Upper lobe of right lung (tissue), 1 donor: ENCODE measurements around the gene KRT20. TPM values are rescaled to one million over a fixed set of nuclear protein-coding genes. Genes with fewer than 3 reads are reported as not detected.
A peak's percentile ranks its signal among the peaks of the same experiment; 100 is the strongest.

Source experiments
- ATAC-seq: fragments of 200-7000 bp; cut with Tn5 transposase; one replicate; pipeline ENCODE4 v1.9.1; 2020; ENCODE audit warnings: mild to moderate bottlenecking, moderate library complexity
- DNase-seq: peaks from one replicate; pipeline ENCODE4 v3.0.0-alpha.2; 2020
- H3K27ac ChIP-seq: fragments of 200-600 bp; one replicate; pipeline ENCODE4 v1.8.0; 2022
- H3K27me3 ChIP-seq: fragments of 200-600 bp; one replicate; pipeline ENCODE4 v1.8.0; 2022; ENCODE audit warnings: mild to moderate bottlenecking
- H3K36me3 ChIP-seq: fragments of 200-600 bp; one replicate; pipeline ENCODE4 v1.8.0; 2022
- H3K4me1 ChIP-seq: fragments of 200-600 bp; one replicate; pipeline ENCODE4 v1.8.0; 2022
- H3K4me3 ChIP-seq: fragments of 200-600 bp; one replicate; pipeline ENCODE4 v1.8.0; 2022; ENCODE audit warnings: mild to moderate bottlenecking
- H3K9me3 ChIP-seq: fragments of 200-600 bp; one replicate; pipeline ENCODE4 v1.8.0; 2022
- CTCF ChIP-seq: fragments of 200-600 bp; IDR thresholded peaks from one replicate; pipeline ENCODE4 v1.8.0; 2022; ENCODE audit warnings: antibody characterized with exemption
- intact Hi-C: fragments of 100-400 bp; cut with DNase I; formaldehyde crosslinking; loops from one replicate; pipeline ENCODE4 v1.11.0; 2022
- long read RNA-seq: library from polyadenylated mRNA; unstranded; transcript quantifications from one replicate; pipeline ENCODE4 v2.0.0, GENCODE V29; 2021
- total RNA-seq: library from RNA; stranded (reverse); fragmentation: NEBNext Ultra II Directional; extraction: Animal tissue kit (Norgen Biotek cat#: 25700); gene quantifications from one replicate; pipeline ENCODE4 v1.2.1, GENCODE V29; 2021
- donor health status: DM: no; HTN: yes; CAD: no; lungs with severe emphysema.

Gene KRT20, protein sequence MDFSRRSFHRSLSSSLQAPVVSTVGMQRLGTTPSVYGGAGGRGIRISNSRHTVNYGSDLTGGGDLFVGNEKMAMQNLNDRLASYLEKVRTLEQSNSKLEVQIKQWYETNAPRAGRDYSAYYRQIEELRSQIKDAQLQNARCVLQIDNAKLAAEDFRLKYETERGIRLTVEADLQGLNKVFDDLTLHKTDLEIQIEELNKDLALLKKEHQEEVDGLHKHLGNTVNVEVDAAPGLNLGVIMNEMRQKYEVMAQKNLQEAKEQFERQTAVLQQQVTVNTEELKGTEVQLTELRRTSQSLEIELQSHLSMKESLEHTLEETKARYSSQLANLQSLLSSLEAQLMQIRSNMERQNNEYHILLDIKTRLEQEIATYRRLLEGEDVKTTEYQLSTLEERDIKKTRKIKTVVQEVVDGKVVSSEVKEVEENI
- not detected for total RNA-seq
- long read RNA-seq: 0 reads

DNA sequence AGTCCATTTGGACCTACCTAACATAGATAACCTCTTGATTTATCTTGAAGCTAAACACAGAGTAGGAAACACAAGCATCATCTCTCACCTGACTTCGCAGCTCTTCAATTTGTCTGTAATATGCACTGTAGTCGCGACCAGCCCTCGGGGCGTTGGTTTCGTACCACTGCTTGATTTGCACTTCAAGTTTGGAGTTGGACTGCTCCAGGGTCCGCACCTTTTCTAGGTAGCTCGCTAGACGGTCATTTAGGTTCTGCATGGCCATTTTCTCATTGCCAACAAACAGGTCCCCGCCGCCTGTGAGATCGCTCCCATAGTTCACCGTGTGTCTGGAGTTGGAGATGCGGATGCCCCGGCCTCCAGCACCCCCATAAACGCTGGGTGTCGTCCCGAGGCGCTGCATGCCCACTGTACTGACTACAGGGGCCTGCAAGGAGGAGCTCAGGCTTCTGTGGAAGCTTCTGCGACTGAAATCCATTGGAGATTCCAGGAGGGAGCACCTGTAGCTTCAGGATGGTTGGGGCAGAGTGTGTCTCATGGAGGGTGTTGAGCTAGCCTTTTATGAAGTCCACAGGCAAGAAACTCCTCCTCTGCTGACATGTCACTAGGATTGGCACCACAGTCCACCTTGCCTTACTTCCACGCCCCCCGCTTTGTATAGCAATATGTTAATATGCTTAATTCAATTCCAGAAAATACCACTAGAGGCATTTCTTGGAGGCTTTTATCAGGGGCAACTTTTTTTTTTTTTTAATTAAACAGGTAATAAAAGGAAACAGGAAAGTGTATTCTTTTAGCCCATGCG is at the start of gene KRT20:
TSS of gene KRT20 (minus strand) at position 535 of the 805 bp plus-strand sequence. CDS start at position 478, 57 bp downstream.
- intact Hi-C loops: no loop called here
- H3K36me3 ChIP-seq: no peaks in the 10 kb centered on the region
- no peaks in the 10 kb centered on the region for H3K9me3 ChIP-seq
- no peak within 1 kb of the TSS for H3K27ac ChIP-seq
- H3K27me3 ChIP-seq: peaks cover 18% of the 10 kb centered on the region
- ATAC-seq (no peak), DNase-seq (no peak)
- H3K4me1 ChIP-seq: no peaks in the 10 kb centered on the region
- no peak within 1 kb of the TSS for H3K4me3 ChIP-seq
- no peak for TF ChIP-seq CTCF

GRCh38 chr17:40932608-40933007 is 47.6 kb upstream of the KRT20 start:
- ATAC-seq (no peak), DNase-seq (no peak)
- no peak for TF ChIP-seq CTCF
- H3K9me3 ChIP-seq: no peaks in the 10 kb centered on the region
- no peaks in the 10 kb centered on the region for H3K4me1 ChIP-seq
- intact Hi-C loops: no loop called here
- no peaks in the 10 kb centered on the region for H3K27me3 ChIP-seq
- H3K4me3 ChIP-seq: no peak overlapping the region
- H3K36me3 ChIP-seq: no peaks in the 10 kb centered on the region
- no peak overlapping the region for H3K27ac ChIP-seq

DNA sequence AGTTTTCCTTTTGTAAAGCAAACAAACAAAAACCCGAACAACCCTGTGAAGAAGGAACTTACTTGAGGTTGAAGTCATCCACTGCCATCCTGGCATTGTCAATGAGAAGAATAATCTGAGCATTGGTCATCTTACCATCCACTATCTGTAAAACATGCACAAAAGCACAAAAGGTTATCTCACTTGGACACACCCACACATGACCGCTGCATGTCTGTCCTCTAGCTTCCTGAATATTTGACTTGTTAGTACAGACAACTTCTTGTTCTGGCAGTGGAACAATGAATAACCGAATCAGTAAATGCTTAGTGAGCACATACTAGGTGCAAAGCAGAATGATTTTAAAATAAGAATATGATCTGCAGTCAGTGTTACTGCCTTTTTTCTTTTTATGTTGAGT is 46.3 kb upstream of the KRT20 start:
- H3K9me3 ChIP-seq: no peaks in the 10 kb centered on the region
- DNase-seq: no peak
- intact Hi-C loops: no loop called here
- no peak for TF ChIP-seq CTCF
- H3K27me3 ChIP-seq: peaks cover 11% of the 10 kb centered on the region
- H3K36me3 ChIP-seq: no peaks in the 10 kb centered on the region
- H3K27ac ChIP-seq: no peak overlapping the region
- no peak for ATAC-seq
- H3K4me1 ChIP-seq: no peaks in the 10 kb centered on the region
- H3K4me3 ChIP-seq: no peak overlapping the region

DNA sequence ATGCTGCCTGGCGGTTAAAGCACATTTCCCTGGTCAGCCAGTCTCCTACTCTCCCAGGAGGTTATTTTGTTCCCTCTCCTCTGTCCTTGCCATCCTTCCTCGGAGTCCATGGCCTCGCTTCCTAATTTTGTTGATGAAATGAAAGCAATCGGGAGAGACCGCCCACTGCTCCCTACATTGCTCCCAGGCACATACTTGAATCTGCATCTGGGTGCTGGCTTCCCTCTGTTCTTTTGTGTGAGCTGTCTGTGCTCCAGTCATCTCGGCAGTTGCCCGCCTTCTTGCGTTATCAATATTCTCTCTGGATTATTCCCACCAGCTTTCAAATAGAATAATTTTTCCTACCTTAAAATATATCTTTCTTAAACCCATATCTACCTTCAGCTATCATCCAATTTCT is 41.3 kb upstream of the KRT20 start:
- no peak for DNase-seq
- TF ChIP-seq CTCF: no peak
- Histone ChIP-seq H3K36me3 (no peaks in the 10 kb centered on the region), H3K4me3 (no peak overlapping the region), H3K27me3 (peaks cover 11% of the 10 kb centered on the region), H3K27ac (no peak overlapping the region), H3K9me3 (no peaks in the 10 kb centered on the region), H3K4me1 (no peaks in the 10 kb centered on the region)
- no peak for ATAC-seq
- intact Hi-C loops: no loop called here

- H3K9me3 ChIP-seq: no peaks in the 10 kb centered on the region
- intact Hi-C loops: no loop called here
- ATAC-seq: peak; percentile 94
- no peaks in the 10 kb centered on the region for H3K4me1 ChIP-seq
- H3K27ac ChIP-seq: no peak overlapping the region
- no peak for TF ChIP-seq CTCF
- no peak for DNase-seq
- H3K4me3 ChIP-seq: no peak overlapping the region
- peaks cover 10% of the 10 kb centered on the region for H3K27me3 ChIP-seq
- H3K36me3 ChIP-seq: no peaks in the 10 kb centered on the region
These were observed 37.2 kb upstream of the KRT20 start for GRCh38 chr17:40922239-40922638.
